ENCODE data around the gene NLRP6. TPM values are rescaled to one million over a fixed set of nuclear protein-coding genes. Genes with fewer than 3 reads are reported as not detected.

The NLRP6 gene
- total RNA-seq, 1 donor: not detected

- H3K9me3 ChIP-seq (ENCODE audit: low read depth, low read length): no peaks in the 10 kb centered on the region
- no peak overlapping the region for H3K4me2 ChIP-seq (ENCODE audit: insufficient read depth, low read length)
- TF ChIP-seq CTCF (IDR thresholded peaks at IDR 0.05; ENCODE audit: extremely low read depth, low read depth, low read length): no peak
- H3K4me1 ChIP-seq (ENCODE audit: insufficient read depth, low read length): no peaks in the 10 kb centered on the region
- H2AFZ ChIP-seq (ENCODE audit: low read length): no peak overlapping the region
- no peaks in the 10 kb centered on the region for H3K36me3 ChIP-seq (ENCODE audit: insufficient read depth, low read length)
- H3K27ac ChIP-seq (ENCODE audit: low read depth, low read length): no peak overlapping the region
- H3K79me2 ChIP-seq (ENCODE audit: insufficient read depth, low read length): no peaks in the 10 kb centered on the region
- peaks cover 61% of the 10 kb centered on the region for H3K27me3 ChIP-seq (ENCODE audit: insufficient read depth, low read length)
- peak; percentile 79 for DNase-seq (ENCODE audit: insufficient read length, low spot score, missing footprints)
- no peak overlapping the region for H3K4me3 ChIP-seq (ENCODE audit: insufficient read depth, low read length)
- no peaks in the 10 kb centered on the region for H4K20me1 ChIP-seq (ENCODE audit: insufficient read depth, low read length)
These were observed 2.7 kb downstream of the NLRP6 start for GRCh38 chr11:280706-281485.

- Histone ChIP-seq H2AFZ (ENCODE audit: low read length) (no peak overlapping the region), H3K27me3 (ENCODE audit: insufficient read depth, low read length) (peaks cover 56% of the 10 kb centered on the region), H4K20me1 (ENCODE audit: insufficient read depth, low read length) (no peaks in the 10 kb centered on the region), H3K36me3 (ENCODE audit: insufficient read depth, low read length) (no peaks in the 10 kb centered on the region), H3K27ac (ENCODE audit: low read depth, low read length) (no peak overlapping the region), H3K4me2 (ENCODE audit: insufficient read depth, low read length) (no peak overlapping the region), H3K4me3 (ENCODE audit: insufficient read depth, low read length) (no peak overlapping the region), H3K9me3 (ENCODE audit: low read depth, low read length) (no peaks in the 10 kb centered on the region), H3K4me1 (ENCODE audit: insufficient read depth, low read length) (no peaks in the 10 kb centered on the region), H3K79me2 (ENCODE audit: insufficient read depth, low read length) (no peaks in the 10 kb centered on the region)
- TF ChIP-seq CTCF (IDR thresholded peaks at IDR 0.05; ENCODE audit: extremely low read depth, low read depth, low read length): no peak
- peak; percentile 84 for DNase-seq (ENCODE audit: insufficient read length, low spot score, missing footprints)
These were observed 3.4 kb downstream of the NLRP6 start for GRCh38 chr11:281486-282161.

- H3K4me2 ChIP-seq (ENCODE audit: insufficient read depth, low read length): no peak overlapping the region
- no peak for TF ChIP-seq CTCF (IDR thresholded peaks at IDR 0.05; ENCODE audit: extremely low read depth, low read depth, low read length)
- no peaks in the 10 kb centered on the region for H4K20me1 ChIP-seq (ENCODE audit: insufficient read depth, low read length)
- H3K9me3 ChIP-seq (ENCODE audit: low read depth, low read length): no peaks in the 10 kb centered on the region
- no peak overlapping the region for H3K27ac ChIP-seq (ENCODE audit: low read depth, low read length)
- no peaks in the 10 kb centered on the region for H3K36me3 ChIP-seq (ENCODE audit: insufficient read depth, low read length)
- H3K79me2 ChIP-seq (ENCODE audit: insufficient read depth, low read length): no peaks in the 10 kb centered on the region
- H3K4me3 ChIP-seq (ENCODE audit: insufficient read depth, low read length): no peak overlapping the region
- H2AFZ ChIP-seq (ENCODE audit: low read length): no peak overlapping the region
- DNase-seq (ENCODE audit: insufficient read length, low spot score, missing footprints): peak; percentile 84
- peaks cover 58% of the 10 kb centered on the region for H3K27me3 ChIP-seq (ENCODE audit: insufficient read depth, low read length)
- H3K4me1 ChIP-seq (ENCODE audit: insufficient read depth, low read length): no peaks in the 10 kb centered on the region
These were observed 4.0 kb downstream of the NLRP6 start for GRCh38 chr11:282171-282570.

- no peaks in the 10 kb centered on the region for H3K4me1 ChIP-seq (ENCODE audit: insufficient read depth, low read length)
- H3K27ac ChIP-seq (ENCODE audit: low read depth, low read length): no peak overlapping the region
- no peaks in the 10 kb centered on the region for H3K9me3 ChIP-seq (ENCODE audit: low read depth, low read length)
- DNase-seq (ENCODE audit: insufficient read length, low spot score, missing footprints): peak; percentile 67
- peaks cover 59% of the 10 kb centered on the region for H3K27me3 ChIP-seq (ENCODE audit: insufficient read depth, low read length)
- H3K4me2 ChIP-seq (ENCODE audit: insufficient read depth, low read length): no peak overlapping the region
- H3K79me2 ChIP-seq (ENCODE audit: insufficient read depth, low read length): no peaks in the 10 kb centered on the region
- no peaks in the 10 kb centered on the region for H3K36me3 ChIP-seq (ENCODE audit: insufficient read depth, low read length)
- no peak overlapping the region for H2AFZ ChIP-seq (ENCODE audit: low read length)
- no peak for TF ChIP-seq CTCF (IDR thresholded peaks at IDR 0.05; ENCODE audit: extremely low read depth, low read depth, low read length)
- H3K4me3 ChIP-seq (ENCODE audit: insufficient read depth, low read length): no peak overlapping the region
- H4K20me1 ChIP-seq (ENCODE audit: insufficient read depth, low read length): no peaks in the 10 kb centered on the region
These were observed 4.6 kb downstream of the NLRP6 start for GRCh38 chr11:282630-283360.
